Lower leg skin (tissue), 3 donors: ENCODE measurements around the gene UQCC2.

ENCODE experiments used
- CTCF ChIP-seq, 3 donors: fragments of 450-650 bp; IDR thresholded peaks; one replicate each; pipeline ENCODE4 v1.5.1; 2016; ENCODE audit warnings: antibody characterized with exemption in 3 of 3, mild to moderate bottlenecking in 3 of 3, moderate library complexity in 2 of 3
- POLR2A ChIP-seq, 2 donors: fragments of 450-650 bp; IDR thresholded peaks; one replicate each; pipeline ENCODE4 v1.6.1; 2016 to 2017; ENCODE audit warnings: antibody characterized with exemption in 2 of 2, mild to moderate bottlenecking in 1 of 2, moderate library complexity in 1 of 2

DNA sequence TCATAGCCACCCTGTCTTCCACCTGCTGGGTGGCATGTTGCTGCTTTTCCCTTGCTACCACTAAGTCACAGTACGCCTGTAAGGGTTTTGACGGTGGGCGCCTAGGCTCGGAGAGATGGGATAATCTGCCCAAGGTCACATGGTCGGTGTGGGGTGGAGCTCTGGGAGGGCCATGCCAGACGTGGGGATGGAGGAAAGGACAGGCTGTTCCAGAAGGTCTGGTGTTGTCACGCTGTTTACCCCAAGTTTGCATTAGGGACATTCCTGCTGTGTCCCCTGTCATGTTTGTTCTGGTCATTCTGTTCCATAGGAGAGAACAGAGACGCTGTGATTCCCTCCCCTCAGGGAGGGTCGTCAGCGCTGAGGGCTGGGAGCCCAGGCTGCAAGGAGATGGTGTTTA is 19.1 kb upstream of the UQCC2 start:
- TF ChIP-seq CTCF (IDR thresholded peaks at IDR 0.05) (no peak), POLR2A (IDR thresholded peaks at IDR 0.05) (no peak)
